Measurements from ENCODE around the gene OPALIN.

OPALIN gene

DNA sequence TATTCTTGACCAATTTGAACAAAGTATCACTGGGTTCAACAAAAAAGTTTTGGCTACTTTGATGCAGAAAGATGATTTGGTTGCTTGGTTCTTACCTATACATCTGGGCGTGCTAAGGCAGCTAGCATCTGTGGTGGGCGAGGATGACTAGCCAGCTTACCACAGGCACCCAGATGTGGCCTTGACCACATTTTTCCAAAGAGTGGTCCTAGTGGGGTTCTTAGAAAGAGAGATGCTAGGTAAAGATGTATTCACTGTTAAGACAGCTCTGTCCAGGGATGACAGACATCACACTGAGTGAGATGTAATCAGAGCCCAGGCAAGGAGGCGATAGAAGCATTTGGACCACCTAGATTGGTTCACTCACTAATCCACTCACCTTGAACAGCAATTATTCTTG, 53.8 kb downstream of the OPALIN start:
- DNase-seq (ENCODE audit: low read depth) = no peak

DNA sequence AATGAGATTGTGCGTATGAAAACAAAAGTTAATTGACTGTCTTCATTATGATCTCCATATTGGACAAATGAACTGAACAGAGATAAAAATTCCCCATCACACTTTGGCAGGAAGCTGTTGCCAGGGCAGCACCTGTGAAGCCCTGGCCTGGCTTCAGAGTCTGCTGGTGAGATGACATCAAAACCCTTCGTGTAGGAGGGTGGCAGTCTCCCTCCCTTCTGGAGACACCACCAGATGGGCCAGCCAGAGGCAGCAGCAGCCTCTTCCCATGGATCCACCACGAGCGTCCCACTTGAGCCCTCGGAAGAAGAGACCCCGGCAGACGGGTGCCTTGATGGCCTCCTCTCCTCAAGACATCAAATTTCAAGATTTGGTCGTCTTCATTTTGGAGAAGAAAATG, 54.6 kb downstream of the OPALIN start, which contains the start of gene DNTT:
Gene DNTT (plus strand): TSS at position 205 of the 400 bp plus-strand sequence. CDS start 64 bp downstream, at position 269.
- TF ChIP-seq, protein P1, sequence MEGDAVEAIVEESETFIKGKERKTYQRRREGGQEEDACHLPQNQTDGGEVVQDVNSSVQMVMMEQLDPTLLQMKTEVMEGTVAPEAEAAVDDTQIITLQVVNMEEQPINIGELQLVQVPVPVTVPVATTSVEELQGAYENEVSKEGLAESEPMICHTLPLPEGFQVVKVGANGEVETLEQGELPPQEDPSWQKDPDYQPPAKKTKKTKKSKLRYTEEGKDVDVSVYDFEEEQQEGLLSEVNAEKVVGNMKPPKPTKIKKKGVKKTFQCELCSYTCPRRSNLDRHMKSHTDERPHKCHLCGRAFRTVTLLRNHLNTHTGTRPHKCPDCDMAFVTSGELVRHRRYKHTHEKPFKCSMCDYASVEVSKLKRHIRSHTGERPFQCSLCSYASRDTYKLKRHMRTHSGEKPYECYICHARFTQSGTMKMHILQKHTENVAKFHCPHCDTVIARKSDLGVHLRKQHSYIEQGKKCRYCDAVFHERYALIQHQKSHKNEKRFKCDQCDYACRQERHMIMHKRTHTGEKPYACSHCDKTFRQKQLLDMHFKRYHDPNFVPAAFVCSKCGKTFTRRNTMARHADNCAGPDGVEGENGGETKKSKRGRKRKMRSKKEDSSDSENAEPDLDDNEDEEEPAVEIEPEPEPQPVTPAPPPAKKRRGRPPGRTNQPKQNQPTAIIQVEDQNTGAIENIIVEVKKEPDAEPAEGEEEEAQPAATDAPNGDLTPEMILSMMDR (conservative IDR thresholded peaks at IDR 0.05; ENCODE audit: low read length) = no peak
- no peak within 1 kb of the TSS for H3K4me3 ChIP-seq (ENCODE audit: low read length)
- no peak for DNase-seq (ENCODE audit: low read depth)

More for the DNA sequence above, 53.8 kb downstream of the OPALIN start:
- H3K4me3 ChIP-seq (ENCODE audit: low read length) = no peak overlapping the region
- TF ChIP-seq, protein P1 (conservative IDR thresholded peaks at IDR 0.05; ENCODE audit: low read length) = no peak

DNA sequence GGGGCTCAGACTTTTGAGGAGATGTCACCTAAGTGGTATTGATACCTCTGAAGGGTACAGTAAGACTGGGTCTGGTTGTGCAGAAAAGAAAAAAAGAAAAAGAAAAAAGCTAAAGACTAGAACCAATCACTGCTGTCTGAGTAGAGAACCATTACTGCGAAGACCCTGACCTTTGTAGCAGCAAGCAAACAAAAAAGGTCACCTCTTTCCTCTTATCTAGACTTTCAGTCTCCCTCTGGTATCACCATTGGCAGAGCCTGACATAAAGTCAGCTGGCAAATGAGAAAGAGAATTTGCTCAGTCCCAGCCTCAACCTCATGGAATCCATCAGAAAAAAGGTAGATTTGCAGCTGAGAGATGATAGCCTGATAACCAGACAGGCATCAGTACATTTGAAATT, 57.2 kb downstream of the OPALIN start:
- H3K4me3 ChIP-seq (ENCODE audit: low read length) = no peak overlapping the region
- TF ChIP-seq, protein P1 (conservative IDR thresholded peaks at IDR 0.05; ENCODE audit: low read length) = no peak
- DNase-seq (ENCODE audit: low read depth) = no peak

DNA sequence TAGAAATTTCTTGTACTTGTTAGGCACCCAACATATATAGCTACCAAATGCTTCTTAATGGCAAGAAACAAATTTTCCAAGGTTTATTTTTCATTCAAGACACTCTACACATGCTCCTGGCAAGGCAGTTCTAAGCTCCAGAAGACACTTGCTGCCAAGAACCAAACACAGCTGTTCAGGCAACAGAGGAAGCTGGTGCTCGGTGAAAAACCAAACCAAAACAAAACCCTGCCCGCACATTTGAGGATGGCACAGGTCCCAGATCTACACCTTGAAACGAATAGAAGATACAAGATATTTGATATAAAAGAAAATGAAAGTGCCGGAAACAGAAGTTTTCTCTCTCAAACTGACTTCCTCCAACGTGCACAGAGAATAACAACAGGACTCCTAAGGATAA, 59.4 kb downstream of the OPALIN start:
- TF ChIP-seq, protein P1 (conservative IDR thresholded peaks at IDR 0.05; ENCODE audit: low read length) = no peak
- no peak overlapping the region for H3K4me3 ChIP-seq (ENCODE audit: low read length)
- DNase-seq (ENCODE audit: low read depth) = no peak

DNA sequence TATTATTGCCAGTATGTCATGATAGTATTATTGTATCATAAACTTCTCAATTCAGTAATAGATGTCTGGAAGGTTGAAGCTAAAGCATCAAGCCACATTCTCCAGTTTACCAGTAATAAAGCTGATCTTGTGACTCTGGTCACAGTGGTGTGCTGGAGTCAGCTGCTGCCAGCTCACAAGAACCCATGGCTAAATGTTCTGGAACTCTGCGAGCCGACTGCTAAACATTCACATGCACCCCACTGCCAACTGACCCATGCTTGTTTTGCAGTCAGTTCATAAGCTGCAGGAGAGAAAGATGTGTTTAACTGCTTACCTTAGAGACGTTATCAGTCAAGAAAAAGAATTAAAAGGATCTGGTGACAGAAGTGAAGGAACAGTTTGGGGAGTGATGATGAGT, 60.4 kb downstream of the OPALIN start:
- TF ChIP-seq, protein P1 (conservative IDR thresholded peaks at IDR 0.05; ENCODE audit: low read length) = no peak
- H3K4me3 ChIP-seq (ENCODE audit: low read length) = no peak overlapping the region
- no peak for DNase-seq (ENCODE audit: low read depth)

DNA sequence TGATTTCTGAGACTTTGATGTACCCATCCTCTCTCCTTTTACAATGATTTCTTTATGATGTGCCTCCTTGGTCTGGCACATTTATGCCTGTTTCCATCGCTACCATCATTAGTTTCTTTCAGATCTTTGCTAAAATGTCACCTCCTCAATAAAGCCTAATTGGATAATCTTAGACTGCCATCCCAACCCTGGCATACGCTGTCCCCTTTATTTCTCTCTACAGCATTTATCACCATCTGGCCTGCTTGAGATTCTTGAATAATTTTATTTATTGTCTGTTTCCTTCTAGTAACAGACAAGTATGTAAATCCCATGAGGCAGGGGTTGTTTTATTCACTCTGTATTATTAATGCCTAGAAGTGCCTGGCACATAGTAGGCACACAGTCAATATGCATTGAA, 61.3 kb downstream of the OPALIN start:
- DNase-seq (ENCODE audit: low read depth) = no peak
- TF ChIP-seq, protein P1 (conservative IDR thresholded peaks at IDR 0.05; ENCODE audit: low read length) = no peak
- no peak overlapping the region for H3K4me3 ChIP-seq (ENCODE audit: low read length)

DNA sequence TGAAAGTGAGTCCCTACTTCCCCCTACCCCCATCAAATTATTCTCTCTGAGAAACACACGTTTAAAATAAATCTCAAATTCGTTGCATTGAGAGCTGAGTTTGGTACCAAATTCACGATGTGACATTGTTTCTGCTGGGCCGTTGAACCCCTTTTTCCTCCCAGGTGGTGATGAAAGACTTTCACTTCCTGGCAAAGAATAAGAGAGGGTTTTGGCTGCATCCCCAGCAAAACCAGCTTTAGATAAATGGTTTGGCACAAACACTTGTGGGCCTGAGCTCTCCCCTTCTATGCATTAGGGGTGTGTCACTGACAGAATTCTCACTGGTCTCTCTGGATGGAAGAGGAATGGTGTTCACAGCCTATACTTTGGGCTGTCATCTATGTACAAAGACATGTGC, 63.3 kb downstream of the OPALIN start:
- DNase-seq (ENCODE audit: low read depth) = no peak
- H3K4me3 ChIP-seq (ENCODE audit: low read length) = no peak overlapping the region
- TF ChIP-seq, protein P1 (conservative IDR thresholded peaks at IDR 0.05; ENCODE audit: low read length) = no peak
